HEK293 (cell line): ENCODE results near the gene PASK.

Experiments used
- CTCF ChIA-PET: fragments of 350-600 bp; formaldehyde crosslinking; extraction: SDS; loops from one replicate; lab custom pipeline; 2021; ENCODE audit warnings: antibody characterized with exemption; lab: Yijun Ruan, JAX
- POLR2A ChIA-PET: fragments of 300-600 bp; formaldehyde crosslinking; extraction: SDS; loops from one replicate; lab custom pipeline; 2020; ENCODE audit warnings: antibody characterized with exemption, inconsistent platforms; lab: Yijun Ruan, JAX
- H3K27ac ChIP-seq: fragments of 200-500 bp; sonication (Bioruptor generic); 2 replicates; pipeline ENCODE4 v1.5.1; 2014; ENCODE audit warnings: low read depth, low read length, control low read depth, inconsistent platforms; ENCODE audit errors: extremely low read depth
- H3K36me3 ChIP-seq, 2 experiments: fragments of 200-500 bp in 1 of 2; sonication (Bioruptor generic) in 1 of 2; 1 replicate in 1 of 2; 2 replicates in 1 of 2; pipeline ENCODE4 v1.5.1; 2014 to 2017; ENCODE audit warnings: inconsistent platforms in 2 of 2, low read length in 2 of 2; ENCODE audit not compliant: control insufficient read depth in 2 of 2, insufficient read depth in 1 of 2
- H3K4me1 ChIP-seq: fragments of 200-500 bp; sonication (Bioruptor generic); 2 replicates; pipeline ENCODE4 v1.5.1; 2014; ENCODE audit warnings: mild to moderate bottlenecking, low read length, inconsistent platforms; ENCODE audit not compliant: control insufficient read depth, insufficient read depth
- H3K4me3 ChIP-seq: 2 replicates; pipeline ENCODE4 v1.5.1; 2011; ENCODE audit warnings: low read depth, mild to moderate bottlenecking, control low read depth, low read length, moderate library complexity
- H3K9me3 ChIP-seq: fragments of 200-500 bp; sonication (Bioruptor generic); 2 replicates; pipeline ENCODE4 v1.5.1; 2014; ENCODE audit warnings: low read depth, low read length, inconsistent platforms; ENCODE audit not compliant: control insufficient read depth, insufficient read depth
- ELK4 ChIP-seq: IDR thresholded peaks from 2 replicates; pipeline ENCODE4 v1.6.1; 2011; ENCODE audit warnings: mild to moderate bottlenecking, low read depth, low read length, borderline replicate concordance
- KLF17 ChIP-seq: fragments of 450-650 bp; formaldehyde crosslinking; IDR thresholded peaks from 2 replicates; pipeline ENCODE4 v1.5.1; 2016; ENCODE audit warnings: missing biosample characterization, missing genetic modification characterization
- MZF1 ChIP-seq: fragments of 450-650 bp; formaldehyde crosslinking; IDR thresholded peaks from 2 replicates; pipeline ENCODE4 v1.5.1; 2017; ENCODE audit warnings: missing biosample characterization, missing genetic modification characterization, borderline replicate concordance
- REST ChIP-seq: fragments of 450-650 bp; formaldehyde crosslinking; IDR thresholded peaks from 2 replicates; pipeline ENCODE4 v1.5.1; 2016; ENCODE audit warnings: missing biosample characterization, missing genetic modification characterization
- YY1 ChIP-seq: fragments of 450-650 bp; formaldehyde crosslinking; IDR thresholded peaks from 2 replicates; pipeline ENCODE4 v1.5.1; 2018; ENCODE audit warnings: missing biosample characterization, missing genetic modification characterization
- ZBTB49 ChIP-seq: fragments of 450-650 bp; formaldehyde crosslinking; IDR thresholded peaks from 2 replicates; pipeline ENCODE4 v1.5.1; 2016; ENCODE audit warnings: missing biosample characterization, missing genetic modification characterization, low read depth
- ZBTB7A ChIP-seq: fragments of 450-650 bp; formaldehyde crosslinking; IDR thresholded peaks from 2 replicates; pipeline ENCODE4 v1.5.1; 2016; ENCODE audit warnings: low read depth, missing biosample characterization, missing genetic modification characterization
- ZBTB8A ChIP-seq: fragments of 450-650 bp; formaldehyde crosslinking; IDR thresholded peaks from 2 replicates; pipeline ENCODE4 v1.5.1; 2016; ENCODE audit warnings: missing biosample characterization, missing genetic modification characterization
- ZNF174 ChIP-seq: fragments of 450-650 bp; formaldehyde crosslinking; IDR thresholded peaks from 2 replicates; pipeline ENCODE4 v1.5.0; 2017; ENCODE audit warnings: missing biosample characterization, mild to moderate bottlenecking, missing genetic modification characterization
- ZNF175 ChIP-seq: fragments of 450-650 bp; formaldehyde crosslinking; IDR thresholded peaks from 2 replicates; pipeline ENCODE4 v1.5.1; 2016; ENCODE audit warnings: missing biosample characterization, missing genetic modification characterization
- ZNF239 ChIP-seq: fragments of 450-650 bp; formaldehyde crosslinking; IDR thresholded peaks from 2 replicates; pipeline ENCODE4 v1.5.1; 2016; ENCODE audit warnings: missing biosample characterization, missing genetic modification characterization
- ZNF248 ChIP-seq: fragments of 450-650 bp; formaldehyde crosslinking; IDR thresholded peaks from 2 replicates; pipeline ENCODE4 v1.5.1; 2017; ENCODE audit warnings: missing biosample characterization, missing genetic modification characterization
- ZNF266 ChIP-seq: fragments of 450-650 bp; formaldehyde crosslinking; IDR thresholded peaks from 2 replicates; pipeline ENCODE4 v1.5.1; 2016; ENCODE audit warnings: missing biosample characterization, missing genetic modification characterization, low read depth
- ZNF501 ChIP-seq: fragments of 450-650 bp; formaldehyde crosslinking; IDR thresholded peaks from 2 replicates; pipeline ENCODE4 v1.5.1; 2016; ENCODE audit warnings: missing biosample characterization, missing genetic modification characterization
- ZNF549 ChIP-seq: fragments of 450-650 bp; IDR thresholded peaks from 2 replicates; pipeline ENCODE4 v1.5.1; 2018; ENCODE audit warnings: missing biosample characterization, missing genetic modification characterization, mild to moderate bottlenecking, inconsistent platforms, moderate library complexity
- ZNF560 ChIP-seq: fragments of 450-650 bp; formaldehyde crosslinking; IDR thresholded peaks from 2 replicates; pipeline ENCODE4 v1.5.1; 2017; ENCODE audit warnings: missing biosample characterization, missing genetic modification characterization, borderline replicate concordance
- ZNF623 ChIP-seq: fragments of 450-650 bp; formaldehyde crosslinking; IDR thresholded peaks from 2 replicates; pipeline ENCODE4 v1.5.1; 2016; ENCODE audit warnings: missing biosample characterization, missing genetic modification characterization
- ZNF747 ChIP-seq: fragments of 450-650 bp; formaldehyde crosslinking; IDR thresholded peaks from 2 replicates; pipeline ENCODE4 v1.5.1; 2016; ENCODE audit warnings: missing biosample characterization, missing genetic modification characterization
- ZNF792 ChIP-seq: fragments of 450-650 bp; formaldehyde crosslinking; IDR thresholded peaks from 2 replicates; pipeline ENCODE4 v1.5.1; 2016; ENCODE audit warnings: missing biosample characterization, missing genetic modification characterization

The PASK gene

GRCh38 chr2:241107031-241107783 lies 42.1 kb downstream of the PASK start:
- peaks cover 4% of the 10 kb centered on the region; the same call in 1 of the 2 replicates for H3K4me1 ChIP-seq
- CTCF ChIA-PET, result no interaction called here
- POLR2A ChIA-PET, result no interaction called here
- no peak overlapping the region for H3K4me3 ChIP-seq
- H3K27ac ChIP-seq, result no peak overlapping the region
- H3K9me3 ChIP-seq, result no peaks in the 10 kb centered on the region
- no peak for TF ChIP-seq ZNF560
- no peak for TF ChIP-seq ZNF248
- TF ChIP-seq ZNF549 (tag by site-specific recombination), result no peak
- TF ChIP-seq YY1, result no peak
- TF ChIP-seq ZNF175 (tag by site-specific recombination), result no peak
- TF ChIP-seq ZNF266 (tag by site-specific recombination), result no peak
- TF ChIP-seq ZNF501 (tag by site-specific recombination), result no peak
- no peak for TF ChIP-seq ELK4
- no peak for TF ChIP-seq ZNF174 (tag by site-specific recombination)
- TF ChIP-seq ZNF747, result no peak
- TF ChIP-seq ZNF792 (tag by site-specific recombination), result no peak
- no peak for TF ChIP-seq MZF1 (tag by site-specific recombination)
- no peak for TF ChIP-seq ZBTB7A (tag by site-specific recombination)
- no peak for TF ChIP-seq ZBTB8A (tag by site-specific recombination)
- TF ChIP-seq ZNF239 (tag by site-specific recombination), result no peak
- TF ChIP-seq KLF17 (tag by site-specific recombination), result no peak
- no peak for TF ChIP-seq ZBTB49 (tag by site-specific recombination)
- TF ChIP-seq REST (tag by site-specific recombination), result no peak
- TF ChIP-seq ZNF623 (tag by site-specific recombination), result no peak
- H3K36me3 ChIP-seq, result peaks cover 0 to 39% of the 10 kb centered on the region in 2 experiments; a peak in 1 of 3 replicates
